Measurements from ENCODE around the gene CCDC141.

CCDC141 gene

GRCh38 chr2:178913049-178913441 is 136.9 kb downstream of the CCDC141 start:
- Histone ChIP-seq H3K27me3 (ENCODE audit: insufficient read depth, low read length) (no peaks in the 10 kb centered on the region), H3K4me3 (ENCODE audit: low read length) (no peak overlapping the region), H3K9me3 (ENCODE audit: low read length) (no peaks in the 10 kb centered on the region), H3K4me1 (ENCODE audit: insufficient read depth, low read length) (no peaks in the 10 kb centered on the region), H2AFZ (ENCODE audit: low read depth, low read length) (no peak overlapping the region), H3K36me3 (ENCODE audit: insufficient read depth, low read length) (no peaks in the 10 kb centered on the region)

GRCh38 chr2:178912416-178913048 is 137.4 kb downstream of the CCDC141 start:
- no peak overlapping the region for H3K4me3 ChIP-seq (ENCODE audit: low read length)
- H2AFZ ChIP-seq (ENCODE audit: low read depth, low read length) = no peak overlapping the region
- H3K27me3 ChIP-seq (ENCODE audit: insufficient read depth, low read length) = no peaks in the 10 kb centered on the region
- H3K4me1 ChIP-seq (ENCODE audit: insufficient read depth, low read length) = no peaks in the 10 kb centered on the region
- H3K36me3 ChIP-seq (ENCODE audit: insufficient read depth, low read length) = no peaks in the 10 kb centered on the region
- H3K9me3 ChIP-seq (ENCODE audit: low read length) = no peaks in the 10 kb centered on the region

GRCh38 chr2:178911039-178911438 is 138.9 kb downstream of the CCDC141 start:
- Histone ChIP-seq H2AFZ (ENCODE audit: low read depth, low read length) (no peak overlapping the region), H3K36me3 (ENCODE audit: insufficient read depth, low read length) (no peaks in the 10 kb centered on the region), H3K27me3 (ENCODE audit: insufficient read depth, low read length) (no peaks in the 10 kb centered on the region), H3K4me3 (ENCODE audit: low read length) (no peak overlapping the region), H3K9me3 (ENCODE audit: low read length) (no peaks in the 10 kb centered on the region), H3K4me1 (ENCODE audit: insufficient read depth, low read length) (no peaks in the 10 kb centered on the region)

- no peak overlapping the region for H3K4me3 ChIP-seq (ENCODE audit: low read length)
- no peaks in the 10 kb centered on the region for H3K36me3 ChIP-seq (ENCODE audit: insufficient read depth, low read length)
- H2AFZ ChIP-seq (ENCODE audit: low read depth, low read length) = no peak overlapping the region
- H3K9me3 ChIP-seq (ENCODE audit: low read length) = no peaks in the 10 kb centered on the region
- H3K27me3 ChIP-seq (ENCODE audit: insufficient read depth, low read length) = no peaks in the 10 kb centered on the region
- no peaks in the 10 kb centered on the region for H3K4me1 ChIP-seq (ENCODE audit: insufficient read depth, low read length)
These were observed 139.9 kb downstream of the CCDC141 start for GRCh38 chr2:178910005-178910404.

- H3K9me3 ChIP-seq (ENCODE audit: low read length) = no peaks in the 10 kb centered on the region
- H3K4me1 ChIP-seq (ENCODE audit: insufficient read depth, low read length) = no peaks in the 10 kb centered on the region
- no peaks in the 10 kb centered on the region for H3K36me3 ChIP-seq (ENCODE audit: insufficient read depth, low read length)
- H2AFZ ChIP-seq (ENCODE audit: low read depth, low read length) = no peak overlapping the region
- H3K27me3 ChIP-seq (ENCODE audit: insufficient read depth, low read length) = no peaks in the 10 kb centered on the region
- no peak overlapping the region for H3K4me3 ChIP-seq (ENCODE audit: low read length)
These were observed 140.4 kb downstream of the CCDC141 start for GRCh38 chr2:178909507-178909906.

GRCh38 chr2:178908810-178909209 is 141.1 kb downstream of the CCDC141 start:
- Histone ChIP-seq H3K27me3 (ENCODE audit: insufficient read depth, low read length) (no peaks in the 10 kb centered on the region), H3K4me3 (ENCODE audit: low read length) (no peak overlapping the region)

DNA sequence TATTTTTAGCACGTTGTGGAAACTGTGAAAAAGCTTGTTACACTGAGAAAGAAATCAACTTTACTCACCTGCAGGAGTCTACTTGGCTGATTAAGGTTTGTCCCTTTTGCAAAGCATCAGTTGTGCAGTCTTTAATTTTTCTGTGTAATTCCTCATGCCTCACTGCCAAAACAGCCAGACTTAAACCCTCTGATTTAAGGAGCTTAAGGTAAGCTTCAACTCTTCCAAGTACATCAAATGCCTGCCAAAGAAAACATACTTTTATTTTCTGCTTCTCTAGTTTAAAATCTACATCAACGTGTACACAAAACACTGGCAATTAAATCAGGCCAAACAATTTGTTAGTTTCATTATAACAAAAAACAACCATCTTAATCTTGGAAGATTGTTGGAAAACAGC is 144.7 kb downstream of the CCDC141 start:
- no peaks in the 10 kb centered on the region for H3K4me1 ChIP-seq (ENCODE audit: insufficient read depth, low read length)
- no peak overlapping the region for H2AFZ ChIP-seq (ENCODE audit: low read depth, low read length)
- H3K36me3 ChIP-seq (ENCODE audit: insufficient read depth, low read length) = no peaks in the 10 kb centered on the region
- H3K4me3 ChIP-seq (ENCODE audit: low read length) = no peak overlapping the region
- H3K9me3 ChIP-seq (ENCODE audit: low read length) = no peaks in the 10 kb centered on the region
- H3K27me3 ChIP-seq (ENCODE audit: insufficient read depth, low read length) = no peaks in the 10 kb centered on the region

More at GRCh38 chr2:178908810-178909209, 141.1 kb downstream of the CCDC141 start:
- Histone ChIP-seq H3K4me1 (ENCODE audit: insufficient read depth, low read length) (no peaks in the 10 kb centered on the region), H3K36me3 (ENCODE audit: insufficient read depth, low read length) (no peaks in the 10 kb centered on the region), H3K9me3 (ENCODE audit: low read length) (no peaks in the 10 kb centered on the region), H2AFZ (ENCODE audit: low read depth, low read length) (no peak overlapping the region)

DNA sequence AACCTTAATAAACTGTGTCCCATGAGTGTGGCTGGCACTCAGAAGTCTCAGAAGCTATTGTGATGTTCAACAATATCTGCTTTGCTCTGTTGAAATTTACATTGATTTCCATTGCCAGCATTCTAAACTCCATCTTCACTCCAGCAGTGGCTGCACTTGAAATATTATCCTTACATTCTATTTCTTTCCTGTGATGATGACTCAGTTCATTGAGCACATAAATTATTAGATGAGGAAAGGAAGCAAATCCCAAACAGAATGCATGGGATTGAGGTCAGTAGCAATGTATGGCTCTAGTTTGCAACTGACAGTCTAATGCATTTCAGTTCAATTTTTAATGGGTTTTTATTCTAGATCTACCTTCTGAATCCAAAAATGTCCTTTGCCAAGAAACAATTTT is 150.3 kb downstream of the CCDC141 start:
- Histone ChIP-seq H3K36me3 (ENCODE audit: insufficient read depth, low read length) (no peaks in the 10 kb centered on the region), H3K9me3 (ENCODE audit: low read length) (no peaks in the 10 kb centered on the region), H2AFZ (ENCODE audit: low read depth, low read length) (no peak overlapping the region), H3K4me1 (ENCODE audit: insufficient read depth, low read length) (no peaks in the 10 kb centered on the region), H3K27me3 (ENCODE audit: insufficient read depth, low read length) (peaks cover 2% of the 10 kb centered on the region), H3K4me3 (ENCODE audit: low read length) (no peak overlapping the region)

GRCh38 chr2:178895872-178896271 is 154.1 kb downstream of the CCDC141 start:
- H3K9me3 ChIP-seq (ENCODE audit: low read length) = no peaks in the 10 kb centered on the region
- H3K4me3 ChIP-seq (ENCODE audit: low read length) = no peak overlapping the region
- H3K27me3 ChIP-seq (ENCODE audit: insufficient read depth, low read length) = peaks cover 2% of the 10 kb centered on the region
- H3K4me1 ChIP-seq (ENCODE audit: insufficient read depth, low read length) = no peaks in the 10 kb centered on the region
- H2AFZ ChIP-seq (ENCODE audit: low read depth, low read length) = no peak overlapping the region
- H3K36me3 ChIP-seq (ENCODE audit: insufficient read depth, low read length) = no peaks in the 10 kb centered on the region

DNA sequence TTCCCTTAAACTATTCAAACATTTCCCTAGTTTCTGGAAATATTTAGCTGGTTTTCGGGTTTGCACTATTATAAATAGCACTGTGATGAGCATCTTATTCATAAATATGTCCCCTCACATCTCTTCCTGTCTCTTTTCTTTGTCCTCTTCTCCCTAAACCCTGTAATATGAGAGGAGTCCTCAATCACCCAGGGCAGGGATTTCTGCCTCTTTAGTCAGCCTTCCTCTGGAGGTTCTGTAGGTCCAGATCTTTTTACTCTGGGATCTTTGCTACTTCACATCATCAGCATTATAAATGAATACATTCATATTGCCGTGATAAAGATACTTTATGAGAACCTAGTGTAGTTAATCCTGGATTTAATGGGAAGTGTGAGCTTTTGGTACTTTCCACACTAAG is 154.8 kb downstream of the CCDC141 start:
- no peaks in the 10 kb centered on the region for H3K9me3 ChIP-seq (ENCODE audit: low read length)
- no peak overlapping the region for H3K4me3 ChIP-seq (ENCODE audit: low read length)
- no peaks in the 10 kb centered on the region for H3K4me1 ChIP-seq (ENCODE audit: insufficient read depth, low read length)
- H3K27me3 ChIP-seq (ENCODE audit: insufficient read depth, low read length) = peaks cover 2% of the 10 kb centered on the region
- no peak overlapping the region for H2AFZ ChIP-seq (ENCODE audit: low read depth, low read length)
- no peaks in the 10 kb centered on the region for H3K36me3 ChIP-seq (ENCODE audit: insufficient read depth, low read length)

- Histone ChIP-seq H3K4me1 (ENCODE audit: insufficient read depth, low read length) (no peaks in the 10 kb centered on the region), H3K27me3 (ENCODE audit: insufficient read depth, low read length) (peaks cover 2% of the 10 kb centered on the region), H3K4me3 (ENCODE audit: low read length) (no peak overlapping the region), H3K9me3 (ENCODE audit: low read length) (no peaks in the 10 kb centered on the region), H2AFZ (ENCODE audit: low read depth, low read length) (no peak overlapping the region), H3K36me3 (ENCODE audit: insufficient read depth, low read length) (no peaks in the 10 kb centered on the region)
These were observed 156.9 kb downstream of the CCDC141 start for GRCh38 chr2:178892751-178893625.

- Histone ChIP-seq H3K36me3 (ENCODE audit: insufficient read depth, low read length) (no peaks in the 10 kb centered on the region), H2AFZ (ENCODE audit: low read depth, low read length) (no peak overlapping the region), H3K4me3 (ENCODE audit: low read length) (no peak overlapping the region), H3K9me3 (ENCODE audit: low read length) (no peaks in the 10 kb centered on the region), H3K4me1 (ENCODE audit: insufficient read depth, low read length) (no peaks in the 10 kb centered on the region), H3K27me3 (ENCODE audit: insufficient read depth, low read length) (peaks cover 2% of the 10 kb centered on the region)
These were observed 157.9 kb downstream of the CCDC141 start for GRCh38 chr2:178891959-178892485.

GRCh38 chr2:178891265-178891958 is 158.5 kb downstream of the CCDC141 start:
- Histone ChIP-seq H3K36me3 (ENCODE audit: insufficient read depth, low read length) (no peaks in the 10 kb centered on the region), H2AFZ (ENCODE audit: low read depth, low read length) (no peak overlapping the region), H3K9me3 (ENCODE audit: low read length) (no peaks in the 10 kb centered on the region), H3K27me3 (ENCODE audit: insufficient read depth, low read length) (peaks cover 2% of the 10 kb centered on the region), H3K4me3 (ENCODE audit: low read length) (no peak overlapping the region), H3K4me1 (ENCODE audit: insufficient read depth, low read length) (no peaks in the 10 kb centered on the region)
